Suprapubic skin (tissue), 4 donors: ENCODE data around the gene FBXL22.

Source experiments
- EP300 ChIP-seq: sonication (generic); formaldehyde crosslinking; IDR thresholded peaks from one replicate; pipeline ENCODE4 v1.6.1; 2017; ENCODE audit warnings: antibody characterized with exemption
- POLR2AphosphoS5 ChIP-seq, 3 donors: sonication (generic); formaldehyde crosslinking; IDR thresholded peaks; one replicate each; pipeline ENCODE4 v1.6.1; 2017; ENCODE audit warnings: antibody characterized with exemption in 3 of 3

DNA sequence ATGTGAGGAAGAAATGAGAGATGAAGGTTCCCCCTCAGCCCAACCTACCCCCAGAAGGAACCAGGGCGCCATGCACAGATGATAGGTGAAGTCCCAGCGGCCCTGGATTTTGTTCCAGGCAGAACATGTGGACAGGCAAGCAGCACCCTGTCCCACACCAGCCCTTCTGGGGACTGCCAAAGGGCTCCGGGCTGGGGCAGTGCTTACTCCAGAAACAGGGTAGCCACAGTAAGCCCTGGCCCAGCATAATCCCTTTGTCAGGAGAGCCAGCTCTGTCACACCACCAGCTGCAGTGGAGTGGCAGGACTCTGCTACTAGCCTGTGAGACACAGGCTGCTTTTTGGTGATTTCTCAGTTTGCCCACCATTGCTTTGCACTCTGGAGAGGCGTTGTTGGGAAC is 6.3 kb downstream of the FBXL22 start:
- TF ChIP-seq EP300: no peak
- TF ChIP-seq POLR2AphosphoS5 (IDR thresholded peaks at IDR 0.05): no peak
